HG03469 (cell line): ENCODE measurements around the gene GAS6.

Experiments used
- ATAC-seq: cut with Tn5 transposase; IDR thresholded peaks from one replicate; pipeline ENCODE4 v1.9.1; 2021; ENCODE audit warnings: mild to moderate bottlenecking, moderate library complexity, moderate number of reproducible peaks; ENCODE audit not compliant: unreplicated experiment

GAS6 gene

GRCh38 chr13:113888701-113889330 lies 24.9 kb upstream of the GAS6 start:
- no peak for ATAC-seq

DNA sequence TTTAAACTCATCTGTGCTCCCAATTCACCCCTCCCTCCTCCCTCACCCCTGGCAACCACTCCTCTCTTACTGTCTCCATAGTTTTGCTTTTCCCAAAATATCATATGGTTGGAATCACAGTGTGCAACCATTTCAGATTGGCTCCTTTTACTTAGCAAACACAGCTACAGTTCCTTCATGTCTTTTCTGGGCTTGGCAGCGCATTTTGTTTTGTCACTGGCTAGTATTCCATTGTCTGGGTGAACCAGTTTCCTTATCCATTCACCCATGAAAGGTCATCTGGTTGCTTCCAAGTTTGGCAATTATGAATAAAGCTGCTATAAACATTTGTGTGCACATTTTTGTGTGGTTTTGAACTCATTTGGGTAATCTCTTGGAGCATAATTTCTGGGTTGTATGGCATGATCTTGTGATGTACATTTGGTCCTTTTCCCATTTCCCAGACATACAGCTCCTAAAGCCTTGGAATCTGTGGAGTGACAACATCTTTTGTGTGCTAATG lies 23.9 kb upstream of the GAS6 start:
- ATAC-seq = no peak

GRCh38 chr13:113886561-113887112 lies 22.8 kb upstream of the GAS6 start:
- no peak for ATAC-seq

DNA sequence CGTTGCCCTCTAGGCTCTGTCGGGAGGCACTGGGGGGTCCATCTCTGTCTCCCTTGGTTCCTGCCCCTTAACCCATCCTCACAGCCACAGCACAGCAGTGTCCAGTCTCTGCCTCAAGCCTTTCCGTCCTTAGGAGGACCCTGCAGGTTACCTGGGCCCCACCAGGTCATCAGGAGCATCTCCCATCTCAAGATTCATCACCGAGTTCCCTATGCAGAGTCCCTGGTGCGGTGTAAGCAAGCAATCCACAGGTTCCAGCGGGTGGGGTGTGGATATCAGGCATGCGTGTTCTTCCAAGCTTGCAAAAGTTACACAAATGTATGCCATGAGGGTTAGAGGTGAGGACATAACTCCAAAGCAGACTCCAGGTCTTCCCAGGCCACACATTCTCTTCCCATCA lies 20.9 kb upstream of the GAS6 start:
- ATAC-seq = no peak

- no peak for ATAC-seq
These were observed 20.3 kb upstream of the GAS6 start for GRCh38 chr13:113883921-113884804.

DNA sequence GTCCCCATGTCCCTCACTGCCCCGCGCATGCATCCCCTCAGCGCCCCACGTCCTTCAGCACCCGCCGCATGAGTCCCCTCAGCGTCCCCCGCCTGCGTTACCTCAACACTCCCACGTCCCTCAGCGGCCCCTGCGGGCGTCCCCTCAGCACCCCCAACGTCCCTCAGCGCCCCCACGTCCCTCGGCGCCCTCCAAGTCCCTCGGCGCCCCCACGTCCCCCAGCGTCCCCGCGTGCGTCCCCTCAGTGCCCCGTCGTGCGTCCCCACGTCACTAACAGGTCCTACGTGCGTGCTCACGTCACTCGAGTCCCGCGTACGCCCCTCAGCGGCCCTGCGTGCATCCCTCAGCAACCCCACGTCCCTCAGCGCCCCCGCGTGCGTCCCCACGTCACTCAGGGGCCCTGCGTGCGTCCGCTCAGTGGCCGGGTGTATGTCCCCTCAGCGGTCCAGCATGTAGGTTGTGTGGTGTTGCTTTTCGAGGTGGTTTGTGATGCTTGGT lies 19.5 kb upstream of the GAS6 start:
- no peak for ATAC-seq

GRCh38 chr13:113882716-113883115 lies 18.8 kb upstream of the GAS6 start:
- ATAC-seq = no peak

- no peak for ATAC-seq
These were observed 18.4 kb upstream of the GAS6 start for GRCh38 chr13:113882267-113882630.

DNA sequence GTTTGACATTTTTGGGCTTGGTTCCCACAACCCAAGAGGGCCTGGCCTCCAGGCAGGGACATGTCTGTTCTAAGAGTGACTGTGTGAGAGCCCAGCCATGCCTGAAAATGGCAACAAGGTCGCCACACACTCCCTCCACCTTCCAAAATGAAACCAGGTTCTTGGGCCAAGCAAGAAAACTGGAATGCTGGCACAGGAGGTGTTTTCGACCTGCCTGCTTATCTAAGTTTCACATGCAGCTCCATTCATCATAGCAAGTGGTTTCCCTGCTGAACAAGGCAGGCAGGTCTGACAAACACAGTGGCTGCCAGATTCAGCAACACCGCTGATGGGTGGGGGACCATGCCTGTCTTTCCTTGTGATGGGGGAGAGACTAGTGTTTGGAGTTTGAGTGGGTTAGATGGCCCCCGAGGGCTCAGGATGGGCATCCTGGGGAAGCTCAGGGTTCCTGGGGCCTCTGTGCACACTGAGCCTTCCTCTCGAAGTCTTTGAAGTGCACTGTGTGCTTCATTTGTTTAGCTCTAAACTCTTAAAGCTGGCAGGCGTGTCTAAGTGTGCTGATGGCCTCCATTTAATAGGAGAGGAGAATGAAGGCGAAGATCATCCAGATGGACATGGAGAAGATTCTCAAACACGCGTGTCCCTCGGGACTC lies 17.9 kb upstream of the GAS6 start:
- ATAC-seq = no peak

DNA sequence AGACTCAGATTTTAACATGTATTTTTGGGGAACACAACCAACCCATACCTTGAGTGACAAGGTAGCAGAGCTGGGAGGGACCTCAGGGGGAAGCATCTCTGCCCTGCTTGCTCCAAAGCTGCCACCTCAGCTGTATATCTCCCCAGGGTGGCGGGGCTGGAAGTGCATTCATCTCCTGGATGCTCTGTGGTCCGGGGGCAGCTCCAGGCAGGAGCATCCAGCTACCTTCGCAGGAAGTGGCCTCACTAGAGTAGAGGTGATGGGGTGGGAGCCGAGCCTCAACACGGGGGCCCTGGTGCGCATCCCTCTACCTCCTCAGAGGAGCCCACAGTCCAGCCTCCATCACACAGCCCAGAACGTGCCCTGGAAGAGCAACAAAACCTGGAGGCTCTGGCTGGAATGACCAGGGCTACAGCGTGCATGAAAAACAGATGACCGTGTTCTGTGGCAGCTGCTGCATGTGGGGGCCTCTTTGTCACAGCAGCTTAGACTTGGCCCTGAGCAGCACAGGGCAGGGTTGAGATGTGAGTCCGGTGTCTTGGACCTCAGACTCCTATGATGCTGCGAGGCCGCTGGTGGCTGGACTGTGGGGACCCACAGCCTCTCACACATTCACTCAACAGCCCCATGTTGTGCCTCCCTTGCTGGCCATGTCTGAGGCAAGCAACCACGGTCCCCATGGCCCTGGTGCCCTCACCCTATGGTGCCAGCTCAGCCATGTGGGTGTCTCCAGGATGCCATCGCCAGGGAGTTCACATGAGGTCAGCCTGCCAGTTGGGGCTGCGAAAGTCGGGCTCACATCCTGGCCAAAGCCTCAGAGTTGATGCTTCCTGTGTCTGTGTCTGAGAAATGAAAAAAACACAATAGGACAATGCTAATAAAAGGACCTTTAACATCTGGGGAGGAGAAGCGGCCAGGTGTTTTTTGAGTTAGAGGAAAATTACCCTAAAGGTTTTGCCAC lies 17.1 kb upstream of the GAS6 start:
- no peak for ATAC-seq

GRCh38 chr13:113879494-113880360 lies 15.9 kb upstream of the GAS6 start:
- no peak for ATAC-seq

- ATAC-seq = no peak
These were observed 15.1 kb upstream of the GAS6 start for GRCh38 chr13:113879017-113879416.

DNA sequence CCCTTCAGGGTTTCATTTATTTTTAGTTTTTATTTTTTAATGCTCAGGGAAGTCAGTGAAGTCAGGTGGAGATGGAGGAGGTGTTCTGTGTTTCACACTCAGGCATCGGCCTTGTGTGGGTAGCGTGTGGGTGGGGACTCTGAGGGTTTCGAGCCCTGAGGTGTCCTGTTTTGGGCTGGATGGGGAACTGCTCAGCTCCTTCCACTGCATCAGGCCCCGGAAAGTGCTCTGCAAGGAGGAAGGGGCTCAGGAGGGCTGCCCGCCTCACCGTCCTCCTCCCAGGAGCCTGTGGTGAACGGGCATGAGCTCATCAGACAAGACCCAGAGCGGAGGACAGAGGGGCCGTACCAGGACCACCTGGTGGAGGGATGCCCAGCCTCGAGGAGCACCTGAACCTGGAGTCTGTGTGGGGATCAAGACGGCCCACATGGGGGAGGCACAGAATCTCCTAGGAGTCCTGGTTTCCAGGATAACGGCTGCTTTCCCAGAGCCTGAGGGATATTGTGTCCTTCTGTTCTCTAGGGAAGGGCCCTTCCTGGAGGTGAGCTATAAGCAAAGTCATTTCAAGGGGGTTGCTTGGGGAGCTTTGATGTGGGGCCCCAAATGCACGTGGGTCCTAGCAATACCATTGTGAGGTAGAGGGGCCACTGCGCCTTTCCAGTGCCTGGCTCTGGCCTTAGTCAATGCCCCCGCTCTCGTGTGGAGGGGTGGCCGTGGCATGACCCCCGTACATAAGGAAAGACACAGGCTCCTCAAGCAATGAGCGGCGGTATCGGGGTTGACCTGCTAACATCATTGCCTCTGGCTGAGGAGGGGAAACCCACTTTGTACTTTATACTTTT lies 13.5 kb upstream of the GAS6 start:
- ATAC-seq = no peak

DNA sequence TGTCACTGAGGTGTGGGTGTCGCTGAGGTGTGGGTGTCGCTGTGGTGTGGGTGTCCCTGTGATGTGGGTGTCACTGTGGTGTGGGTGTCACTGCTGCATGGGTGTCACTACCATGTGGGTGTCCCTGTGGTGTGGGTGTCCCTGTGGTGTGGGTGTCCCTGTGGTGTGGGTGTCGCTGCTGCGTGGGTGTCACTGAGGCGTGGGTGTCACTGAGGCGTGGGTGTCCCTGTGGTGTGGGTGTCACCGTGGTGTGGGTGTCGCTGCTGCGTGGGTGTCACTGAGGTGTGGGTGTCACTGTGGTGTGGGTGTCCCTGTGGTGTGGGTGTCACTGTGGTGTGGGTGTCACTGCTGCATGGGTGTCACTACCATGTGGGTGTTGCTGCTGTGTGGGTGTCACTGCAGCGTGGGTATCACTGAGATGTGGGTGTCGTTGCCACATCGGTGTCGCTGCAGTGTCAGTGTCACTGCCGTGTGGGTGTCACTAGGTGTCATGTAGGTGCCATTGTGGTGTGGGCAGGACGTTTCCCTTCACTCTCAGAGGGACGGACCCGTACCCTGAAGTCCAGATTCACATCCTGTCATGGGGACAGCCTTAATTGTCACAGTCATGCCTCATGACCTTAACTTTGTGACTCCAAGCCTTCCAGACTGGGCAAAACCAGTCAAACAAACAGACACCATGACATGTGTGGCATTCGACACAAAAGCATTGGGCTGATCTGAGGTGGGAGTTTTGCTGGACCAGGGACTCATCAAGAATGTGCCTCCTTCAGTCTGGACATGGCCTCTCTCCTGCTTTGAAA lies 12.7 kb upstream of the GAS6 start:
- ATAC-seq = no peak

- ATAC-seq = no peak
These were observed 12.0 kb upstream of the GAS6 start for GRCh38 chr13:113875837-113876281.

DNA sequence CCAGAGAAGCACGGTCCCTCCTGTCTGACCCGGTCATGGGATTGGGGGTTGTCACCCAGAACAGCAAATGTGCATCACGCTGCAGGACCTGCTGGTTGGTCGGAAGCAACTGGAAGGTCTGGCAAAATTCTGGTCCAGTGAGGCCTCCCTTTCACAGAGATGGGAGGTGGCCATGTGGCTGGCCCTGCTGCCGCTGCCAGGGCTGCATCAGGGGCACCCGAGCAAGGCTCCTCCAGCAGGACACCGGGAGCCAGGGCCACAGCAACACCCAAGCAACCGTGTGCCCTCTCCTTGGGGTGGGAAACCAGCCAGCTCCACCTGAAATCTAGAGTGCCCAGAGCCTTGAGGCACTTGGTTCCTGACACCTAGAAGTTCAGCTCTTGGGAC lies 11.5 kb upstream of the GAS6 start:
- ATAC-seq = no peak
